Trophoblast cell (in vitro differentiated cells and primary cell): Measurements from ENCODE around the gene CTNNA1.
"Not testable (repeated sequence)": the region's sequence is repeated elsewhere in the genome, so short reads cannot be mapped to it uniquely, and the experiment has no call there.

ENCODE experiments used
- DNase-seq, 2 donors: peaks; one replicate each; pipeline ENCODE4 v3.0.0-alpha.2; 2016
- H2AFZ ChIP-seq: 2 replicates; pipeline ENCODE4 v1.6.1; 2013; ENCODE audit warnings: low read length, moderate library complexity, mild to moderate bottlenecking; ENCODE audit not compliant: insufficient read depth, poor library complexity
- H2AK5ac ChIP-seq: 2 replicates; pipeline ENCODE4 v1.6.1; 2013; ENCODE audit warnings: mild to moderate bottlenecking, low read length
- H2BK120ac ChIP-seq: 2 replicates; pipeline ENCODE4 v1.6.1; 2013; ENCODE audit warnings: low read length, mild to moderate bottlenecking, moderate library complexity; ENCODE audit not compliant: insufficient read depth, poor library complexity
- H2BK12ac ChIP-seq: 2 replicates; pipeline ENCODE4 v1.6.1; 2013; ENCODE audit warnings: mild to moderate bottlenecking, low read length, moderate library complexity
- H2BK5ac ChIP-seq: 2 replicates; pipeline ENCODE4 v1.6.1; 2013; ENCODE audit warnings: low read length, low read depth, moderate library complexity, mild to moderate bottlenecking; ENCODE audit not compliant: poor library complexity
- H3K14ac ChIP-seq: 2 replicates; pipeline ENCODE4 v1.6.1; 2013; ENCODE audit warnings: mild to moderate bottlenecking, low read length
- H3K18ac ChIP-seq: 2 replicates; pipeline ENCODE4 v1.6.1; 2013; ENCODE audit warnings: mild to moderate bottlenecking, low read length
- H3K23ac ChIP-seq: 2 replicates; pipeline ENCODE4 v1.6.1; 2013; ENCODE audit warnings: low read length
- H3K27ac ChIP-seq: 2 replicates; pipeline ENCODE4 v1.5.1; 2013; ENCODE audit warnings: low read depth, mild to moderate bottlenecking, inconsistent platforms, low read length, moderate library complexity
- H3K27me3 ChIP-seq: 2 replicates; pipeline ENCODE4 v1.6.1; 2013; ENCODE audit warnings: inconsistent platforms, mild to moderate bottlenecking, low read length, moderate library complexity; ENCODE audit not compliant: insufficient read depth
- H3K36me3 ChIP-seq, 2 experiments: 1 replicate in 1 of 2; 2 replicates in 1 of 2; pipeline ENCODE4 v1.6.1; 2013; ENCODE audit warnings: low read length in 2 of 2, mild to moderate bottlenecking in 2 of 2, moderate library complexity in 1 of 2; ENCODE audit not compliant: insufficient read depth in 2 of 2, control insufficient read depth in 1 of 2
- H3K4ac ChIP-seq: 2 replicates; pipeline ENCODE4 v1.6.1; 2013; ENCODE audit warnings: low read depth, mild to moderate bottlenecking, low read length, moderate library complexity
- H3K4me1 ChIP-seq, 2 experiments: 1 replicate in 1 of 2; 2 replicates in 1 of 2; pipeline ENCODE4 v1.6.1; 2013; ENCODE audit warnings: low read length in 2 of 2, mild to moderate bottlenecking in 2 of 2, moderate library complexity in 1 of 2; ENCODE audit not compliant: insufficient read depth in 2 of 2, control insufficient read depth in 1 of 2
- H3K4me2 ChIP-seq: 2 replicates; pipeline ENCODE4 v1.6.1; 2013; ENCODE audit warnings: inconsistent platforms, mild to moderate bottlenecking, low read length, moderate library complexity
- H3K4me3 ChIP-seq: 2 replicates; pipeline ENCODE4 v1.5.1; 2013; ENCODE audit warnings: mild to moderate bottlenecking, low read depth, low read length, inconsistent platforms
- H3K79me1 ChIP-seq: one replicate; pipeline ENCODE4 v1.6.1; 2013; ENCODE audit warnings: low read length
- H3K79me2 ChIP-seq: 2 replicates; pipeline ENCODE4 v1.6.1; 2013; ENCODE audit warnings: low read length, mild to moderate bottlenecking; ENCODE audit not compliant: control insufficient read depth, insufficient read depth, poor library complexity
- H3K9ac ChIP-seq: 2 replicates; pipeline ENCODE4 v1.6.1; 2013; ENCODE audit warnings: mild to moderate bottlenecking, low read length
- H3K9me3 ChIP-seq: 2 replicates; pipeline ENCODE4 v1.6.1; 2013; ENCODE audit warnings: low read depth, mild to moderate bottlenecking, control low read depth, inconsistent platforms, low read length; ENCODE audit not compliant: insufficient read depth
- H4K12ac ChIP-seq: 2 replicates; pipeline ENCODE4 v1.6.1; 2013; ENCODE audit warnings: low read depth, mild to moderate bottlenecking, low read length, moderate library complexity
- H4K8ac ChIP-seq: 2 replicates; pipeline ENCODE4 v1.6.1; 2013; ENCODE audit warnings: low read depth, mild to moderate bottlenecking, low read length, moderate library complexity
- H4K91ac ChIP-seq: one replicate; pipeline ENCODE4 v1.6.1; 2013; ENCODE audit warnings: low read depth, mild to moderate bottlenecking, low read length, moderate library complexity
- WGBS: extraction: QIAGEN DNeasy Blood & Tissue Kit; methylation state at CpG from one replicate; pipeline ENCODE4 v1.1.7; 2013; ENCODE audit warnings: missing lambda C conversion rate; ENCODE audit not compliant: insufficient read length, insufficient coverage; ENCODE audit errors: extremely low coverage; 5-methylcytosine and 5-hydroxymethylcytosine counted together

The CTNNA1 gene

GRCh38 chr5:138834853-138835252, 81.6 kb downstream of the CTNNA1 start:
- not testable (repeated sequence) for H3K4me3 ChIP-seq, H3K9me3 ChIP-seq, H3K18ac ChIP-seq, H3K4me1 ChIP-seq, H3K4me2 ChIP-seq, H3K23ac ChIP-seq, H3K79me1 ChIP-seq, H4K91ac ChIP-seq, H2AK5ac ChIP-seq, DNase-seq, H2BK120ac ChIP-seq, H2BK5ac ChIP-seq, H3K79me2 ChIP-seq, H3K27me3 ChIP-seq, H3K14ac ChIP-seq, H3K27ac ChIP-seq, H3K4ac ChIP-seq, H4K12ac ChIP-seq, H4K8ac ChIP-seq, H3K36me3 ChIP-seq, H2AFZ ChIP-seq, H2BK12ac ChIP-seq, H3K9ac ChIP-seq
- WGBS: no CpG with 5 or more reads among the region's 6 CpGs

- Histone ChIP-seq H3K36me3 (peaks cover 3 to 5% of the 10 kb centered on the region in 2 experiments), H2AK5ac (no peak overlapping the region), H3K18ac (no peak overlapping the region), H3K27me3 (no peaks in the 10 kb centered on the region), H3K4me3 (no peak overlapping the region), H3K4me1 (peaks cover 0 to 3% of the 10 kb centered on the region in 2 experiments), H3K9ac (no peak overlapping the region), H3K9me3 (no peaks in the 10 kb centered on the region), H3K4ac (no peak overlapping the region), H3K79me1 (no peaks in the 10 kb centered on the region), H3K14ac (no peak overlapping the region), H4K91ac (no peak overlapping the region), H2BK120ac (no peak overlapping the region), H2AFZ (no peak overlapping the region), H3K4me2 (no peak overlapping the region), H3K79me2 (peaks cover 4% of the 10 kb centered on the region), H2BK12ac (no peak overlapping the region), H4K12ac (no peak overlapping the region), H2BK5ac (no peak overlapping the region), H4K8ac (no peak overlapping the region), H3K27ac (no peak overlapping the region), H3K23ac (no peak overlapping the region)
- WGBS: no CpG with 5 or more reads among the region's 4 CpGs
- no peak for DNase-seq
These were observed 83.9 kb downstream of the CTNNA1 start for GRCh38 chr5:138837160-138837559.

DNA sequence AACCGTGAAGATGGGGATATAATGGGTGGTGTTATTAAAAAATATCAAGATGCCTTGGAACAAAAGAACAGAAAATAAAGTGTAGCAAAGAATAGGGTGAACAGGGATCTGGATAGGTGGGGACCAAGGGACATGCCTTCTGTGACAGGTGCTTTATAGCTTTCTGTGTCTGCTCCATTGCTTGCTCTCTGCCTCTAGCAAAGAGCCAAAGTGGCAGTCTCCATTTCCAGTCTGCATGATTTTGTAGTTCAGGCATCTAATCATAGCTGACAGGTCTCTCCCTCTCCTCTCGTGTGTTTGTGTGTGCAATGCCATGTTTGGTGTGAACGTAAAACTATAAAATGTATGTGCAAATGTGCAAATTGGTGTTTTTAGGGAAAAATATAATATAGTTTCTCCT, 86.9 kb downstream of the CTNNA1 start:
- Histone ChIP-seq H3K4me1 (no peaks in the 10 kb centered on the region), H4K91ac (no peak overlapping the region), H3K14ac (no peak overlapping the region)

DNA sequence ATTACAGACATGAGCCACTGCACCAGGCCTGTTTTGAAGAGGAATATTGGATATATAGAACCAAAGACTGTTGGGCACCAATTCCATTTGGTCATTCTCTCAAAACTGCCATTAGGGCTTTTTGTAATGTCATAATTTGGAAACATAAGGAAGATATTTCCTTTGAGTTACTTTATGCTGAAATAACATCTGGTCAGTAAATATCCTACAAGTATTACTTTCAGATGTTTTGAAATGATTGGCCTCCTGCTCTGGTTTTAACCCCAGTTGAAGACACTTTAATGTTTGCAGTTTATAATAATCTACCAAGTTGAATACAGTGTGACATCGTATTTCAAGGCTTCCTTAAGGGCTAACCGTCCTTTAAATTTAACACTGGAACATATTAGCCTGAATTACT, 88.3 kb downstream of the CTNNA1 start:
- Histone ChIP-seq H2BK5ac (no peak overlapping the region), H3K27me3 (no peaks in the 10 kb centered on the region), H2BK12ac (no peak overlapping the region), H2AFZ (no peak overlapping the region), H3K79me2 (peaks cover 4% of the 10 kb centered on the region), H3K4me1 (peaks cover 0 to 1% of the 10 kb centered on the region in 2 experiments), H4K8ac (no peak overlapping the region), H3K23ac (no peak overlapping the region), H3K18ac (no peak overlapping the region), H3K27ac (no peak overlapping the region), H3K4me2 (no peak overlapping the region), H2BK120ac (no peak overlapping the region), H3K4me3 (no peak overlapping the region), H2AK5ac (no peak overlapping the region), H3K14ac (no peak overlapping the region), H4K91ac (no peak overlapping the region), H4K12ac (no peak overlapping the region), H3K9me3 (no peaks in the 10 kb centered on the region), H3K36me3 (peaks cover 0 to 2% of the 10 kb centered on the region in 2 experiments), H3K79me1 (no peaks in the 10 kb centered on the region), H3K4ac (no peak overlapping the region), H3K9ac (no peak overlapping the region)
- no CpG with 5 or more reads among the region's 2 CpGs for WGBS
- DNase-seq: no peak

More for the DNA sequence above, 86.9 kb downstream of the CTNNA1 start:
- H3K79me1 ChIP-seq: no peaks in the 10 kb centered on the region
- H3K27ac ChIP-seq: no peak overlapping the region
- H2AK5ac ChIP-seq: no peak overlapping the region
- H4K8ac ChIP-seq: no peak overlapping the region
- no peak overlapping the region for H3K4me2 ChIP-seq
- no peaks in the 10 kb centered on the region for H3K9me3 ChIP-seq
- no peak overlapping the region for H2BK120ac ChIP-seq
- no peak overlapping the region for H3K18ac ChIP-seq
- no peak overlapping the region for H3K23ac ChIP-seq
- DNase-seq: no peak
- H3K9ac ChIP-seq: no peak overlapping the region
- no peak overlapping the region for H3K4ac ChIP-seq
- WGBS: no CpG with 5 or more reads among the region's 3 CpGs
- H3K4me3 ChIP-seq: no peak overlapping the region
- no peak overlapping the region for H2BK12ac ChIP-seq
- no peak overlapping the region for H4K12ac ChIP-seq
- no peak overlapping the region for H2BK5ac ChIP-seq
- no peaks in the 10 kb centered on the region for H3K27me3 ChIP-seq
- peaks cover 4% of the 10 kb centered on the region for H3K79me2 ChIP-seq
- no peak overlapping the region for H2AFZ ChIP-seq
- H3K36me3 ChIP-seq: peaks cover 3 to 5% of the 10 kb centered on the region in 2 experiments
